Activated T-cell treated with anti-CD3 and anti-CD28 coated beads, Interleukin-2, amount 50 U/mL, for 4 hours (primary cell): Measurements from ENCODE around the gene PDLIM5. TPM values are rescaled to one million over a fixed set of nuclear protein-coding genes. Genes with fewer than 3 reads are reported as not detected.

Experiments used
- ATAC-seq, 2 donors: fragments of 200-7000 bp; cut with Tn5 transposase; one replicate each; pipeline ENCODE4 v1.10.0; 2021
- DNase-seq: peaks from one replicate; pipeline ENCODE4 v3.0.0-alpha.2; 2020
- H3K27me3 Mint-ChIP-seq: one replicate; pipeline ENCODE4 v1.8.0; 2021; ENCODE audit warnings: low read depth, mixed read lengths
- H3K36me3 Mint-ChIP-seq: one replicate; pipeline ENCODE4 v1.8.0; 2022; ENCODE audit warnings: mixed read lengths; ENCODE audit not compliant: insufficient read depth
- H3K4me1 Mint-ChIP-seq: one replicate; pipeline ENCODE4 v1.8.0; 2021; ENCODE audit warnings: low read depth, mixed read lengths
- H3K4me3 Mint-ChIP-seq: one replicate; pipeline ENCODE4 v1.8.0; 2021; ENCODE audit warnings: mild to moderate bottlenecking, moderate library complexity, mixed read lengths
- H3K9me3 Mint-ChIP-seq: one replicate; pipeline ENCODE4 v1.8.0; 2021; ENCODE audit warnings: mixed read lengths
- total RNA-seq, 3 donors: library from RNA; stranded (reverse); gene quantifications; one replicate each; pipeline ENCODE4 v1.2.1, GENCODE V29; 2021

Gene PDLIM5
- total RNA-seq, 3 donors from 2014 or later = 23.2 to 26.8 (median 25.7) TPM

DNA sequence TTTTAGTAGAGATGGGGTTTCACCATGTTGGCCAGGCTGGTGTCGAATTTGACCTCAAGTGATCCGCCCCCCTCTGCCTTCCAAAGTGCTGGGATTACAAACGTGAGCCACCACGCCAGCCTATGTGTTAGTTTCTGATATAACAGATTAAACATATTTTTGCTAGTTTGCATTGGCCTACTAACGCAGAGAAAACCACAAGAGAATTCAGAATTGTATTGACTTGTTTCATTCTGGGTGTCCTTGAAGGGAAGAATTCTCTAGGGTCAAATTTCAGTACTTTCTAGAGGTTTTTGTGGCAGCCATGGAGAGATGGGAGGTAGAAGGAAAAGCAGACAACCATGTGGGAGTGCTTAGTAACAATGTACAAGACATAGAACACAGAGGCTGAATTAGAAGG lies 259.9 kb downstream of the PDLIM5 start:
- no peaks in the 10 kb centered on the region for H3K4me1 Mint-ChIP-seq
- peaks cover 3% of the 10 kb centered on the region for H3K27me3 Mint-ChIP-seq
- no peaks in the 10 kb centered on the region for H3K36me3 Mint-ChIP-seq
- ATAC-seq = no peak
- no peaks in the 10 kb centered on the region for H3K9me3 Mint-ChIP-seq
- H3K4me3 Mint-ChIP-seq = no peak overlapping the region
- DNase-seq = no peak

DNA sequence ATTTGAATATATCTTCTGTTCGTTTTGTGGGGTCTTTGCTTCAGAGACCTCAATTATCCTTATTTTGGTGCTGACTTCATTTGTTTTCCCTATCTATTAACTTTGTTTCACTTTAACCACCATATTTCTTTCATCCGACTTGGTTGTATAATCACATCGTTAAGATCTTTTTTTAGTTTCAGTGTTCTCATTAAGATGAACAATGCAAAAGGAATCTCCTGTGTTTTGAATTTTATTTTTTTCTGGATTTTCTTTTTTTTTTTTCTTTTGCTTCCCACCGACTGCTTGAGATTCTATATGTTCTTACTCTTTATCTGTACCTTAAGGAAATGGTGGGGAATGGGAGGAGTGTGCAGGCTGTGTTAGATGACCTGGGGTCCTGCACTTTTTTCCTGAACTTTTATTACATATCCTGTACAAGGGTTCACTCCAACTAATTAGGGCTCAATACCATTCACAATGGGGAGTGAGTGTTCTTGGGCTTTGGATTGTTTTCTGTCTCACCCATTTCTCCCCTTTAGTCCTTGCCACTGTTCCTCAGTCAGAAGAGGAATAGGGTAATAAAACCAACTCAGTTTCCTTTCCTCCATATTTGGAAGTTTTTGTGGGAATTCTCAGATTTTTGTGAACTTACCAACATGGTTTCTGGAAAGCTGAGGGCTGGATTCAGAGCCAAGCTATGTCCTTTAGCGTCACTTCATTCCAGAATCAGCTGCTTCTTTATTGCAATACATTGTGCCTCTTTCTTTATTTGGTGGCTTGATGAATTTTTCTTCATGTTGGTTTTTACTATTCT lies 262.8 kb downstream of the PDLIM5 start:
- ATAC-seq (no peak), DNase-seq (no peak)
- H3K4me3 Mint-ChIP-seq = no peak overlapping the region
- H3K4me1 Mint-ChIP-seq = no peaks in the 10 kb centered on the region
- H3K27me3 Mint-ChIP-seq = peaks cover 3% of the 10 kb centered on the region
- H3K36me3 Mint-ChIP-seq = no peaks in the 10 kb centered on the region
- H3K9me3 Mint-ChIP-seq = no peaks in the 10 kb centered on the region

- H3K36me3 Mint-ChIP-seq = no peaks in the 10 kb centered on the region
- ATAC-seq = no peak
Observed at GRCh38 chr4:94715726-94716125, 264.0 kb downstream of the PDLIM5 start.

More at GRCh38 chr4:94715726-94716125, 264.0 kb downstream of the PDLIM5 start:
- no peak for DNase-seq
- Mint-ChIP-seq H3K27me3 (peaks cover 3% of the 10 kb centered on the region), H3K9me3 (no peaks in the 10 kb centered on the region), H3K4me1 (no peaks in the 10 kb centered on the region), H3K4me3 (no peak overlapping the region)

Other genes with a start within 250 kb of the PDLIM5 start
- gene SMARCAD1, start 244.1 kb upstream of the PDLIM5 start, total RNA-seq = 10 to 100 TPM; 31.2 to 33.8 (median 33.2) TPM
- gene HPGDS, start 109.1 kb upstream of the PDLIM5 start, total RNA-seq = under 1 TPM in 1 of 3 donors, not detected in 2; 0.14 TPM